Smooth muscle cell (in vitro differentiated cells): Measurements from ENCODE around the gene KCNIP4. TPM values are rescaled to one million over a fixed set of nuclear protein-coding genes. Genes with fewer than 3 reads are reported as not detected.

Experiments
- DNase-seq: peaks from one replicate; lab custom pipeline; 2025; ENCODE audit not compliant: unreplicated experiment; lab: John Stamatoyannopoulos, UW
- H2AFZ ChIP-seq: fragments of 200-600 bp; sonication (generic); 2 replicates; pipeline ENCODE4 v1.6.0; 2016; ENCODE audit warnings: antibody characterized with exemption, low read depth, mild to moderate bottlenecking
- H3F3A ChIP-seq: fragments of 200-600 bp; sonication (generic); 2 replicates; pipeline ENCODE4 v1.6.0; 2017; ENCODE audit warnings: antibody characterized with exemption, low read depth
- H3K27ac ChIP-seq: fragments of 200-600 bp; sonication (generic); 2 replicates; pipeline ENCODE4 v1.5.1; 2016; ENCODE audit warnings: low read depth, mild to moderate bottlenecking
- H3K27me3 ChIP-seq: fragments of 200-600 bp; sonication (generic); 2 replicates; pipeline ENCODE4 v1.6.1; 2016; ENCODE audit warnings: low read depth, mild to moderate bottlenecking
- H3K36me3 ChIP-seq: fragments of 200-600 bp; sonication (generic); 2 replicates; pipeline ENCODE4 v1.5.1; 2016; ENCODE audit warnings: low read depth
- H3K4me1 ChIP-seq: fragments of 200-600 bp; sonication (generic); 2 replicates; pipeline ENCODE4 v1.5.1; 2016; ENCODE audit warnings: low read depth
- H3K4me2 ChIP-seq: fragments of 200-600 bp; sonication (generic); 2 replicates; pipeline ENCODE4 v1.6.0; 2016; ENCODE audit warnings: mild to moderate bottlenecking
- H3K4me3 ChIP-seq: fragments of 200-600 bp; sonication (generic); 2 replicates; pipeline ENCODE4 v1.5.1; 2016; ENCODE audit warnings: mild to moderate bottlenecking
- H3K79me2 ChIP-seq: fragments of 200-600 bp; sonication (generic); 2 replicates; pipeline ENCODE4 v1.6.0; 2016; ENCODE audit warnings: low read depth, mild to moderate bottlenecking
- H3K9ac ChIP-seq: fragments of 200-600 bp; sonication (generic); 2 replicates; pipeline ENCODE4 v1.6.0; 2016; ENCODE audit warnings: low read depth
- H3K9me3 ChIP-seq: fragments of 200-600 bp; sonication (generic); replicated peaks from 2 replicates; pipeline ENCODE4 v1.5.1; 2016; ENCODE audit warnings: low read depth
- H4K20me1 ChIP-seq: fragments of 200-600 bp; sonication (generic); 2 replicates; pipeline ENCODE4 v1.6.0; 2016; ENCODE audit warnings: low read depth
- WGBS: methylation state at CpG from one replicate; pipeline ENCODE4 v1.1.7; 2016; ENCODE audit warnings: low lambda C conversion rate; 5-methylcytosine and 5-hydroxymethylcytosine counted together
- polyA plus RNA-seq: library from polyadenylated mRNA; unstranded; fragments of >200 nt; fragmentation: Nextera tagmentation; extraction: Ambion mirVana; gene quantifications from 2 replicates; pipeline ENCODE4 v1.2.1, GENCODE V29; 2016
- total RNA-seq: library from RNA; depleted of rRNA; stranded (reverse); fragments of >200 nt; gene quantifications from 2 replicates; pipeline ENCODE4 v1.2.3, GENCODE V29; 2014
- TF ChIP-seq, protein P1 (sequence below): fragments of 200-600 bp; sonication (generic); IDR thresholded peaks from 2 replicates; pipeline ENCODE4 v1.5.1; 2017; ENCODE audit warnings: borderline replicate concordance, mild to moderate bottlenecking, antibody characterized with exemption; ENCODE audit not compliant: insufficient read depth, poor library complexity, severe bottlenecking

KCNIP4 gene
- total and polyA plus RNA-seq, 2 experiments from 2014 or later: 0.07 TPM; not detected in 1

GRCh38 chr4:21155367-21155766, 793.2 kb downstream of the KCNIP4 start:
- Histone ChIP-seq H3K9ac (no peak overlapping the region), H4K20me1 (no peaks in the 10 kb centered on the region), H3K4me3 (no peak overlapping the region), H3F3A (no peaks in the 10 kb centered on the region), H3K4me1 (no peaks in the 10 kb centered on the region), H3K9me3 (no peaks in the 10 kb centered on the region), H3K27ac (no peak overlapping the region), H3K27me3 (no peaks in the 10 kb centered on the region), H3K36me3 (no peaks in the 10 kb centered on the region), H3K4me2 (no peak overlapping the region), H2AFZ (no peak overlapping the region), H3K79me2 (no peaks in the 10 kb centered on the region)
- DNase-seq: no peak
- 72% methylated on average over 4 of the region's 4 CpGs for WGBS
- TF ChIP-seq, protein P1, sequence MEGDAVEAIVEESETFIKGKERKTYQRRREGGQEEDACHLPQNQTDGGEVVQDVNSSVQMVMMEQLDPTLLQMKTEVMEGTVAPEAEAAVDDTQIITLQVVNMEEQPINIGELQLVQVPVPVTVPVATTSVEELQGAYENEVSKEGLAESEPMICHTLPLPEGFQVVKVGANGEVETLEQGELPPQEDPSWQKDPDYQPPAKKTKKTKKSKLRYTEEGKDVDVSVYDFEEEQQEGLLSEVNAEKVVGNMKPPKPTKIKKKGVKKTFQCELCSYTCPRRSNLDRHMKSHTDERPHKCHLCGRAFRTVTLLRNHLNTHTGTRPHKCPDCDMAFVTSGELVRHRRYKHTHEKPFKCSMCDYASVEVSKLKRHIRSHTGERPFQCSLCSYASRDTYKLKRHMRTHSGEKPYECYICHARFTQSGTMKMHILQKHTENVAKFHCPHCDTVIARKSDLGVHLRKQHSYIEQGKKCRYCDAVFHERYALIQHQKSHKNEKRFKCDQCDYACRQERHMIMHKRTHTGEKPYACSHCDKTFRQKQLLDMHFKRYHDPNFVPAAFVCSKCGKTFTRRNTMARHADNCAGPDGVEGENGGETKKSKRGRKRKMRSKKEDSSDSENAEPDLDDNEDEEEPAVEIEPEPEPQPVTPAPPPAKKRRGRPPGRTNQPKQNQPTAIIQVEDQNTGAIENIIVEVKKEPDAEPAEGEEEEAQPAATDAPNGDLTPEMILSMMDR: no peak

DNA sequence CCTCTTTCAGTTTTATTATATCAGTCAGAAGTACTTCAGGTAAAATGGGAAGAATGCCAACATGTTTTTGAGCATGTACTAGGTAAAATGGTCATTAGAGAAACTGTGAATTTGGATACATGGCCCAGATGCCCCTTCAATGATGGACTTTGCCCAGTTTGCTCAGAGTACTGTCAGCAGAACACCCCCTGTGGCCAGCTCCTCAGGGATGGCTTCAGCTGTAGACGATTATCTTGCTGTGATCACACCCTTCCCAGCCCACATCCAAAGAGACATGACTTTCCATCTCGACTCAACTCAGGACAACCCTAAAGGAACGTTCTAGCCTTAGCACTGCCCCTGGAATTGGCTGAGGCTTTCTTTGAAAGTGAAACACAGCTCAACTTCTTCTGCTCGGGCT, 809.2 kb downstream of the KCNIP4 start:
- no peaks in the 10 kb centered on the region for H3F3A ChIP-seq
- H3K4me2 ChIP-seq: no peak overlapping the region
- no peaks in the 10 kb centered on the region for H4K20me1 ChIP-seq
- no peaks in the 10 kb centered on the region for H3K4me1 ChIP-seq
- H3K9me3 ChIP-seq: no peaks in the 10 kb centered on the region
- H3K27ac ChIP-seq: no peak overlapping the region
- no peaks in the 10 kb centered on the region for H3K27me3 ChIP-seq
- TF ChIP-seq, protein P1: no peak
- no peak overlapping the region for H3K4me3 ChIP-seq
- no peaks in the 10 kb centered on the region for H3K36me3 ChIP-seq
- no peak overlapping the region for H3K9ac ChIP-seq
- WGBS: 80% methylated on average over 4 of the region's 4 CpGs
- H2AFZ ChIP-seq: no peak overlapping the region
- DNase-seq: no peak
- H3K79me2 ChIP-seq: no peaks in the 10 kb centered on the region

GRCh38 chr4:21136051-21136630, 812.4 kb downstream of the KCNIP4 start:
- WGBS: 95% methylated on average over 5 of the region's 5 CpGs

More at GRCh38 chr4:21136051-21136630, 812.4 kb downstream of the KCNIP4 start:
- H3K27ac ChIP-seq: no peak overlapping the region
- H3K79me2 ChIP-seq: no peaks in the 10 kb centered on the region
- no peaks in the 10 kb centered on the region for H3K27me3 ChIP-seq
- no peaks in the 10 kb centered on the region for H3F3A ChIP-seq
- TF ChIP-seq, protein P1: no peak
- no peak overlapping the region for H3K4me2 ChIP-seq
- H3K9ac ChIP-seq: no peak overlapping the region
- no peak for DNase-seq
- no peak overlapping the region for H2AFZ ChIP-seq
- H3K4me1 ChIP-seq: no peaks in the 10 kb centered on the region
- no peaks in the 10 kb centered on the region for H3K36me3 ChIP-seq
- H3K4me3 ChIP-seq: no peak overlapping the region
- no peaks in the 10 kb centered on the region for H3K9me3 ChIP-seq
- no peaks in the 10 kb centered on the region for H4K20me1 ChIP-seq
